Parathyroid adenoma (tissue), 2 donors: ENCODE data around the gene COPB2.

Experiments
- H2AFZ ChIP-seq: fragments of 300-600 bp; sonication (generic); one replicate; pipeline ENCODE4 v1.7.0; 2017; ENCODE audit warnings: antibody characterized with exemption, mild to moderate bottlenecking
- H3K27ac ChIP-seq: fragments of 300-600 bp; sonication (generic); one replicate; pipeline ENCODE4 v1.7.0; 2017
- H3K27me3 ChIP-seq: fragments of 300-600 bp; sonication (generic); one replicate; pipeline ENCODE4 v1.7.0; 2017; ENCODE audit warnings: low read length; ENCODE audit not compliant: control insufficient read depth, insufficient read depth
- H3K36me3 ChIP-seq: fragments of 300-600 bp; sonication (generic); one replicate; pipeline ENCODE4 v1.7.0; 2017; ENCODE audit warnings: low read length; ENCODE audit not compliant: control insufficient read depth, insufficient read depth
- H3K4me1 ChIP-seq: fragments of 300-600 bp; sonication (generic); one replicate; pipeline ENCODE4 v1.7.0; 2017; ENCODE audit warnings: control low read depth
- H3K4me2 ChIP-seq: fragments of 300-600 bp; sonication (generic); one replicate; pipeline ENCODE4 v1.7.0; 2017; ENCODE audit warnings: low read length
- H3K4me3 ChIP-seq: fragments of 300-600 bp; sonication (generic); one replicate; pipeline ENCODE4 v1.7.0; 2017; ENCODE audit warnings: low read depth, low read length
- H3K79me2 ChIP-seq: fragments of 300-600 bp; sonication (generic); one replicate; pipeline ENCODE4 v1.7.0; 2017; ENCODE audit warnings: control low read depth
- H3K9ac ChIP-seq: fragments of 300-600 bp; sonication (generic); one replicate; pipeline ENCODE4 v1.7.0; 2017; ENCODE audit warnings: mild to moderate bottlenecking
- H3K9me3 ChIP-seq: fragments of 300-600 bp; sonication (generic); one replicate; pipeline ENCODE4 v1.7.0; 2017; ENCODE audit warnings: low read length; ENCODE audit not compliant: control insufficient read depth
- CTCF ChIP-seq: fragments of 300-600 bp; sonication (generic); IDR thresholded peaks from one replicate; pipeline ENCODE4 v1.7.0; 2017; ENCODE audit warnings: antibody characterized with exemption, mild to moderate bottlenecking
- donor health status: primary hyperparathyroidism.

Gene COPB2

GRCh38 chr3:139332092-139332491 lies 57.4 kb downstream of the COPB2 start:
- H3K4me1 ChIP-seq, result peaks cover 2% of the 10 kb centered on the region
- H3K27me3 ChIP-seq, result no peaks in the 10 kb centered on the region
- H3K4me3 ChIP-seq, result no peak overlapping the region
- H2AFZ ChIP-seq, result no peak overlapping the region
- no peak overlapping the region for H3K27ac ChIP-seq
- TF ChIP-seq CTCF, result no peak
- H3K36me3 ChIP-seq, result no peaks in the 10 kb centered on the region
- H3K79me2 ChIP-seq, result no peaks in the 10 kb centered on the region
- H3K9ac ChIP-seq, result no peak overlapping the region
- H3K4me2 ChIP-seq, result no peak overlapping the region
- no peaks in the 10 kb centered on the region for H3K9me3 ChIP-seq

GRCh38 chr3:139329364-139329850 lies 60.0 kb downstream of the COPB2 start:
- no peak overlapping the region for H3K9ac ChIP-seq

GRCh38 chr3:139328356-139328755 lies 61.1 kb downstream of the COPB2 start:
- Histone ChIP-seq H3K27me3 (no peaks in the 10 kb centered on the region), H3K79me2 (no peaks in the 10 kb centered on the region), H3K9ac (no peak overlapping the region), H3K27ac (no peak overlapping the region), H3K4me1 (peaks cover 2% of the 10 kb centered on the region), H3K9me3 (no peaks in the 10 kb centered on the region), H3K36me3 (no peaks in the 10 kb centered on the region), H3K4me2 (no peak overlapping the region), H3K4me3 (no peak overlapping the region), H2AFZ (no peak overlapping the region)
- TF ChIP-seq CTCF, result no peak

More at GRCh38 chr3:139329364-139329850, 60.0 kb downstream of the COPB2 start:
- H3K27ac ChIP-seq, result no peak overlapping the region
- H2AFZ ChIP-seq, result peak overlapping the region; percentile 64
- peak overlapping the region; percentile 53 for H3K4me2 ChIP-seq
- no peaks in the 10 kb centered on the region for H3K36me3 ChIP-seq
- no peaks in the 10 kb centered on the region for H3K27me3 ChIP-seq
- peaks cover 2% of the 10 kb centered on the region for H3K4me1 ChIP-seq
- H3K4me3 ChIP-seq, result peak overlapping the region; percentile 11
- peak; percentile 98 for TF ChIP-seq CTCF
- no peaks in the 10 kb centered on the region for H3K79me2 ChIP-seq
- no peaks in the 10 kb centered on the region for H3K9me3 ChIP-seq

GRCh38 chr3:139327861-139328260 lies 61.6 kb downstream of the COPB2 start:
- Histone ChIP-seq H3K4me3 (no peak overlapping the region), H3K27ac (no peak overlapping the region), H3K4me1 (peaks cover 2% of the 10 kb centered on the region), H3K9me3 (no peaks in the 10 kb centered on the region), H3K4me2 (no peak overlapping the region), H3K9ac (no peak overlapping the region), H2AFZ (no peak overlapping the region), H3K79me2 (no peaks in the 10 kb centered on the region), H3K27me3 (no peaks in the 10 kb centered on the region), H3K36me3 (no peaks in the 10 kb centered on the region)
- no peak for TF ChIP-seq CTCF

GRCh38 chr3:139327231-139327630 lies 62.2 kb downstream of the COPB2 start:
- H3K4me3 ChIP-seq, result no peak overlapping the region

More at GRCh38 chr3:139327231-139327630, 62.2 kb downstream of the COPB2 start:
- H3K4me1 ChIP-seq, result peaks cover 2% of the 10 kb centered on the region
- no peak overlapping the region for H3K27ac ChIP-seq
- H3K79me2 ChIP-seq, result no peaks in the 10 kb centered on the region
- H3K36me3 ChIP-seq, result no peaks in the 10 kb centered on the region
- H3K4me2 ChIP-seq, result no peak overlapping the region
- no peaks in the 10 kb centered on the region for H3K9me3 ChIP-seq
- H2AFZ ChIP-seq, result no peak overlapping the region
- TF ChIP-seq CTCF, result no peak
- H3K9ac ChIP-seq, result no peak overlapping the region
- no peaks in the 10 kb centered on the region for H3K27me3 ChIP-seq
